SK-N-SH (cell line): ENCODE results near the gene CDIP1. TPM values are rescaled to one million over a fixed set of nuclear protein-coding genes. Genes with fewer than 3 reads are reported as not detected.
A peak's percentile ranks its signal among the peaks of the same experiment; 100 is the strongest.

ENCODE experiments used
- CTCF ChIA-PET: fragments of 300-600, 350-600 bp; formaldehyde crosslinking; extraction: SDS; loops from one replicate; lab custom pipeline; 2021; lab: Yijun Ruan, JAX
- POLR2A ChIA-PET: fragments of 350-600 bp; sonication (Branson Sonifier 250); formaldehyde crosslinking; extraction: SDS; loops from one replicate; lab custom pipeline; 2020; ENCODE audit warnings: antibody characterized with exemption, inconsistent platforms; lab: Yijun Ruan, JAX
- DNase-seq: peaks from one replicate; pipeline ENCODE4 v3.0.0; 2012
- H2AFZ ChIP-seq: fragments of 200-600 bp; sonication (generic); 2 replicates; pipeline ENCODE4 v1.8.1; 2016; ENCODE audit warnings: antibody characterized with exemption, mild to moderate bottlenecking, low read depth
- H3F3A ChIP-seq: fragments of 200-600 bp; sonication (generic); replicated peaks from 2 replicates; pipeline ENCODE3; 2016; ENCODE audit warnings: antibody characterized with exemption, mild to moderate bottlenecking; ENCODE audit not compliant: insufficient read depth
- H3K27ac ChIP-seq, 2 experiments: fragments of 200-500 bp in 1 of 2; fragments of 200-600 bp in 1 of 2; sonication (Bioruptor generic) in 1 of 2; sonication (generic), shearing (Covaris generic) in 1 of 2; 2 replicates each; pipeline versions ENCODE4 v1.5.1 to v1.6.1; 2014 to 2016; ENCODE audit warnings: low read depth in 2 of 2, inconsistent platforms in 1 of 2, low read length in 1 of 2, mild to moderate bottlenecking in 1 of 2, mixed read lengths in 1 of 2
- H3K27me3 ChIP-seq: fragments of 200-600 bp; sonication (generic), shearing (Covaris generic); 2 replicates; pipeline ENCODE4 v1.6.1; 2016; ENCODE audit warnings: mixed run types; ENCODE audit not compliant: insufficient read depth
- H3K36me3 ChIP-seq, 2 experiments: fragments of 200-500 bp in 1 of 2; fragments of 200-600 bp in 1 of 2; sonication (Bioruptor generic) in 1 of 2; sonication (generic) in 1 of 2; replicated peaks in 1 of 2; 2 replicates each; pipeline versions ENCODE3 to v1.5.1; 2014 to 2016; ENCODE audit warnings: low read length in 1 of 2, mild to moderate bottlenecking in 1 of 2; ENCODE audit not compliant: insufficient read depth in 2 of 2, control insufficient read depth in 1 of 2
- H3K4me1 ChIP-seq, 2 experiments: fragments of 200-500 bp in 1 of 2; fragments of 200-600 bp in 1 of 2; sonication (Bioruptor generic) in 1 of 2; sonication (generic), shearing (Covaris generic) in 1 of 2; 2 replicates each; pipeline versions ENCODE4 v1.5.1 to v1.6.1; 2014 to 2016; ENCODE audit warnings: low read depth in 1 of 2, low read length in 1 of 2, mixed run types in 1 of 2; ENCODE audit not compliant: insufficient read depth in 2 of 2, control insufficient read depth in 1 of 2
- H3K4me2 ChIP-seq: fragments of 200-600 bp; sonication (generic), shearing (Covaris generic); 2 replicates; pipeline ENCODE4 v1.6.1; 2017; ENCODE audit warnings: mixed run types
- H3K4me3 ChIP-seq, 2 experiments: fragments of 200-500 bp in 1 of 2; fragments of 200-600 bp in 1 of 2; sonication (Bioruptor generic) in 1 of 2; sonication (generic), shearing (Covaris generic) in 1 of 2; 2 replicates each; pipeline versions ENCODE4 v1.5.1 to v1.8.1; 2014 to 2016; ENCODE audit warnings: low read depth in 2 of 2, inconsistent platforms in 1 of 2, low read length in 1 of 2, mild to moderate bottlenecking in 1 of 2, mixed read lengths in 1 of 2, moderate library complexity in 1 of 2
- H3K79me2 ChIP-seq: fragments of 200-600 bp; sonication (generic); 2 replicates; pipeline ENCODE4 v1.8.1; 2017; ENCODE audit warnings: mild to moderate bottlenecking; ENCODE audit not compliant: insufficient read depth
- H3K9ac ChIP-seq: fragments of 200-600 bp; sonication (generic); 2 replicates; pipeline ENCODE4 v1.6.1; 2017; ENCODE audit warnings: mixed run types
- H3K9me2 ChIP-seq: fragments of 200-600 bp; sonication (generic); 2 replicates; pipeline ENCODE4 v1.6.1; 2017; ENCODE audit warnings: mixed run types
- H3K9me3 ChIP-seq: fragments of 200-600 bp; sonication (generic); 2 replicates; pipeline ENCODE4 v1.6.1; 2017; ENCODE audit warnings: mixed run types, mild to moderate bottlenecking, moderate library complexity
- H4K20me1 ChIP-seq: fragments of 200-600 bp; sonication (generic); 2 replicates; pipeline ENCODE4 v1.6.1; 2017; ENCODE audit warnings: mild to moderate bottlenecking, mixed run types; ENCODE audit not compliant: insufficient read depth
- CHD2 ChIP-seq: fragments of 150-350 bp; IDR thresholded peaks from 2 replicates; pipeline ENCODE4 v1.6.1; 2018; ENCODE audit warnings: low read length; ENCODE audit not compliant: partially characterized antibody
- CTCF ChIP-seq: fragments of 200-600 bp; sonication (generic); IDR thresholded peaks from 2 replicates; pipeline ENCODE4 v1.6.1; 2017; ENCODE audit warnings: antibody characterized with exemption, mild to moderate bottlenecking, moderate library complexity
- FOXM1 ChIP-seq: IDR thresholded peaks from 2 replicates; pipeline ENCODE4 v1.4.0; 2012; ENCODE audit warnings: low read depth, mild to moderate bottlenecking
- GABPA ChIP-seq: IDR thresholded peaks from 2 replicates; pipeline ENCODE4 v1.4.0; 2012; ENCODE audit warnings: low read depth, mild to moderate bottlenecking
- IRF3 ChIP-seq: fragments of 150-350 bp; IDR thresholded peaks from 2 replicates; pipeline ENCODE4 v1.6.1; 2016; ENCODE audit warnings: mild to moderate bottlenecking, low read depth, low read length
- JUND ChIP-seq: IDR thresholded peaks from 2 replicates; pipeline ENCODE4 v1.4.0; 2012
- NFIC ChIP-seq: IDR thresholded peaks from 2 replicates; pipeline ENCODE4 v1.4.0; 2012; ENCODE audit warnings: borderline replicate concordance
- RFX5 ChIP-seq: IDR thresholded peaks from 2 replicates; pipeline ENCODE4 v1.6.1; 2012; ENCODE audit warnings: mild to moderate bottlenecking, improper control_type of control experiment, low read length
- YY1 ChIP-seq: IDR thresholded peaks from 2 replicates; pipeline ENCODE4 v1.4.0; 2012; ENCODE audit warnings: low read depth, mild to moderate bottlenecking
- WGBS: methylation state at CpG from one replicate; pipeline ENCODE4 v1.1.6; 2017; ENCODE audit warnings: low lambda C conversion rate; 5-methylcytosine and 5-hydroxymethylcytosine counted together
- polyA plus RNA-seq, 3 experiments: library from polyadenylated mRNA; depleted of rRNA; stranded (reverse); fragments of >200 nt; gene quantifications; 2 replicates each; pipeline ENCODE4 v1.2.3, GENCODE V29; 2012
- TF ChIP-seq, protein P1 (sequence below): IDR thresholded peaks from 2 replicates; pipeline ENCODE4; 2012
- TF ChIP-seq, protein P2 (sequence below): IDR thresholded peaks from 2 replicates; pipeline ENCODE4 v1.6.1; 2012; ENCODE audit warnings: mild to moderate bottlenecking, low read depth, low read length, moderate library complexity

Gene CDIP1
- polyA plus RNA-seq, 1 of the 3 experiments (the other 2 are of a cell fraction) = 30.2 TPM

DNA sequence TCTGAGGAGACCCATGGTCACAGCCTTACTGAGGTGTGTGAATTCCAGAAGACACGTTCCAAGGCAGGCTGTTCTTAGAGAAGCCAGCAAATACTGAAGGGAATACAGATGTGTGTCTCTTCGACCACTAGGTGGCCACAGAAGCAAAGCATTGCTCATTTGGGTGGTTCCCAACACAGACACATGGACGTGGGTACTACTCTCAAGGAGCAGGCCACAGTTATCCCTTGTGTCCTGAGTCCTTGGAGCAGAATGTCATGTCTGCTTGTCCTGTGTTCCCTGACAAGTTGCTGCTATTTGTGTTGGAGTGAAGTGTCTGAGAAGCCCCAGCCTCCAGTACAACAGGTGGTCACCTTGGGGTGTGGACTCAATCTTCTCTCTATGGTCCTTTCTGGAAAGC lies 32.1 kb downstream of the CDIP1 start (continued):
- TF ChIP-seq CTCF = peak; percentile 81
- TF ChIP-seq FOXM1 = no peak

GRCh38 chr16:4505356-4506147 lies 33.0 kb downstream of the CDIP1 start:
- Histone ChIP-seq H4K20me1 (peaks cover 3% of the 10 kb centered on the region; the same call in 1 of the 2 replicates), H3K79me2 (peaks cover 40% of the 10 kb centered on the region), H3K4me1 (peaks cover 4 to 12% of the 10 kb centered on the region in 2 experiments; a peak in 3 of 4 replicates), H3K9me2 (no peaks in the 10 kb centered on the region), H3F3A (peaks cover 9% of the 10 kb centered on the region), H3K9ac (no peak overlapping the region), H3K9me3 (no peaks in the 10 kb centered on the region), H3K4me3 (no peak overlapping the region), H2AFZ (no peak overlapping the region), H3K27me3 (no peaks in the 10 kb centered on the region), H3K27ac (no peak overlapping the region), H3K36me3 (peaks cover 12 to 30% of the 10 kb centered on the region in 2 experiments), H3K4me2 (no peak overlapping the region)
- 89% methylated on average over 13 of the region's 13 CpGs for WGBS
- POLR2A ChIA-PET = interaction anchor here (0.7 kb wide), 1 partner anchor 116 kb away, joined by 4 read pairs; no protein-coding TSS in a partner anchor
- CTCF ChIA-PET = interaction anchor here (0.6 to 11.4 kb wide), 16 partner anchors 11 to 450 kb away, joined by 3 to 182 read pairs (median 11); partner anchors contain the start of genes C16orf96 and HMOX2
- DNase-seq = no peak
- TF ChIP-seq CTCF = no peak
- no peak for TF ChIP-seq CHD2
- no peak for TF ChIP-seq JUND
- TF ChIP-seq, protein P1, sequence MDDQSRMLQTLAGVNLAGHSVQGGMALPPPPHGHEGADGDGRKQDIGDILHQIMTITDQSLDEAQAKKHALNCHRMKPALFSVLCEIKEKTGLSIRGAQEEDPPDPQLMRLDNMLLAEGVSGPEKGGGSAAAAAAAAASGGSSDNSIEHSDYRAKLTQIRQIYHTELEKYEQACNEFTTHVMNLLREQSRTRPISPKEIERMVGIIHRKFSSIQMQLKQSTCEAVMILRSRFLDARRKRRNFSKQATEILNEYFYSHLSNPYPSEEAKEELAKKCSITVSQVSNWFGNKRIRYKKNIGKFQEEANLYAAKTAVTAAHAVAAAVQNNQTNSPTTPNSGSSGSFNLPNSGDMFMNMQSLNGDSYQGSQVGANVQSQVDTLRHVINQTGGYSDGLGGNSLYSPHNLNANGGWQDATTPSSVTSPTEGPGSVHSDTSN = no peak
- TF ChIP-seq RFX5 = no peak
- TF ChIP-seq IRF3 = no peak
- no peak for TF ChIP-seq YY1
- TF ChIP-seq, protein P2, sequence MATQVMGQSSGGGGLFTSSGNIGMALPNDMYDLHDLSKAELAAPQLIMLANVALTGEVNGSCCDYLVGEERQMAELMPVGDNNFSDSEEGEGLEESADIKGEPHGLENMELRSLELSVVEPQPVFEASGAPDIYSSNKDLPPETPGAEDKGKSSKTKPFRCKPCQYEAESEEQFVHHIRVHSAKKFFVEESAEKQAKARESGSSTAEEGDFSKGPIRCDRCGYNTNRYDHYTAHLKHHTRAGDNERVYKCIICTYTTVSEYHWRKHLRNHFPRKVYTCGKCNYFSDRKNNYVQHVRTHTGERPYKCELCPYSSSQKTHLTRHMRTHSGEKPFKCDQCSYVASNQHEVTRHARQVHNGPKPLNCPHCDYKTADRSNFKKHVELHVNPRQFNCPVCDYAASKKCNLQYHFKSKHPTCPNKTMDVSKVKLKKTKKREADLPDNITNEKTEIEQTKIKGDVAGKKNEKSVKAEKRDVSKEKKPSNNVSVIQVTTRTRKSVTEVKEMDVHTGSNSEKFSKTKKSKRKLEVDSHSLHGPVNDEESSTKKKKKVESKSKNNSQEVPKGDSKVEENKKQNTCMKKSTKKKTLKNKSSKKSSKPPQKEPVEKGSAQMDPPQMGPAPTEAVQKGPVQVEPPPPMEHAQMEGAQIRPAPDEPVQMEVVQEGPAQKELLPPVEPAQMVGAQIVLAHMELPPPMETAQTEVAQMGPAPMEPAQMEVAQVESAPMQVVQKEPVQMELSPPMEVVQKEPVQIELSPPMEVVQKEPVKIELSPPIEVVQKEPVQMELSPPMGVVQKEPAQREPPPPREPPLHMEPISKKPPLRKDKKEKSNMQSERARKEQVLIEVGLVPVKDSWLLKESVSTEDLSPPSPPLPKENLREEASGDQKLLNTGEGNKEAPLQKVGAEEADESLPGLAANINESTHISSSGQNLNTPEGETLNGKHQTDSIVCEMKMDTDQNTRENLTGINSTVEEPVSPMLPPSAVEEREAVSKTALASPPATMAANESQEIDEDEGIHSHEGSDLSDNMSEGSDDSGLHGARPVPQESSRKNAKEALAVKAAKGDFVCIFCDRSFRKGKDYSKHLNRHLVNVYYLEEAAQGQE = no peak
- no peak for TF ChIP-seq GABPA
- TF ChIP-seq NFIC = no peak
